Epithelial cell of proximal tubule (primary cell): ENCODE measurements around the gene PPFIA4. TPM values are rescaled to one million over a fixed set of nuclear protein-coding genes. Genes with fewer than 3 reads are reported as not detected.

ENCODE experiments used
- DNase-seq: peaks from one replicate; pipeline ENCODE4 v3.0.0-alpha.2; 2011; ENCODE audit warnings: low read depth
- H3K4me3 ChIP-seq: 2 replicates; pipeline ENCODE4 v1.5.1; 2011; ENCODE audit warnings: low read depth, mild to moderate bottlenecking, low read length
- CTCF ChIP-seq: conservative IDR thresholded peaks from 2 replicates; pipeline ENCODE4 v1.5.1; 2012; ENCODE audit warnings: low read depth, mild to moderate bottlenecking, low read length
- total RNA-seq: library from RNA; depleted of rRNA; stranded (reverse); fragments of >200 nt; gene quantifications from 2 replicates; pipeline ENCODE4 v1.2.3, GENCODE V29; 2015

The PPFIA4 gene
- total RNA-seq, 1 donor from 2014 or later, result 11.6 TPM

GRCh38 chr1:203127666-203128430 is 101.6 kb downstream of the PPFIA4 start, which contains the start of gene ADORA1:
ADORA1 (plus strand) TSS chr1:203127726; CDS start chr1:203128842, 1,116 bp downstream.
- peak; percentile 13 for TF ChIP-seq CTCF
- H3K4me3 ChIP-seq, result peak within 1 kb of the TSS; percentile 65
- no peak for DNase-seq

GRCh38 chr1:203128431-203128715 is 102.1 kb downstream of the PPFIA4 start:
- DNase-seq, result no peak
- H3K4me3 ChIP-seq, result peak overlapping the region; percentile 65
- no peak for TF ChIP-seq CTCF

Other genes with a start within 250 kb of the PPFIA4 start
- gene KDM5B, start 218.1 kb upstream of the PPFIA4 start, total RNA-seq, result 18.6 and 46.2 TPM in 2 replicates
- 0.17 TPM in 1 of 2 replicates, not detected in the other for gene PCAT6, start 215.5 kb upstream of the PPFIA4 start, total RNA-seq
- 9.2 and 12.7 TPM in 2 replicates for gene RABIF, start 137.3 kb upstream of the PPFIA4 start, total RNA-seq
- gene KLHL12, start 99.3 kb upstream of the PPFIA4 start, total RNA-seq, result 19.2 and 25.9 TPM in 2 replicates
- gene ADIPOR1, start 68.2 kb upstream of the PPFIA4 start, total RNA-seq, result 59.0 and 73.9 TPM in 2 replicates
- 15.0 and 24.7 TPM in 2 replicates for gene CYB5R1, start 59.2 kb upstream of the PPFIA4 start, total RNA-seq
- gene TMEM183A, start 19.1 kb upstream of the PPFIA4 start, total RNA-seq, result 79.2 and 80.5 TPM in 2 replicates
- gene MYOG, start 59.5 kb downstream of the PPFIA4 start, total RNA-seq, result not detected in 2 replicates
- gene ADORA1, start 101.2 kb downstream of the PPFIA4 start, total RNA-seq, result 3.7 and 12.3 TPM in 2 replicates
- not detected in 2 replicates for gene MYBPH, start 149.3 kb downstream of the PPFIA4 start, total RNA-seq
- 0.86 TPM in 1 of 2 replicates, not detected in the other for gene CHI3L1, start 160.2 kb downstream of the PPFIA4 start, total RNA-seq
- not detected in 2 replicates for gene CHIT1, start 203.2 kb downstream of the PPFIA4 start, total RNA-seq